NCI-H345 treated with DMSO at 0.1 percent for 48 hours (cell line): ENCODE measurements around the gene RIMS4.

Experiments
- DNase-seq: peaks from one replicate; lab custom pipeline; 2025; ENCODE audit not compliant: unreplicated experiment; lab: John Stamatoyannopoulos, UW

Gene RIMS4

DNA sequence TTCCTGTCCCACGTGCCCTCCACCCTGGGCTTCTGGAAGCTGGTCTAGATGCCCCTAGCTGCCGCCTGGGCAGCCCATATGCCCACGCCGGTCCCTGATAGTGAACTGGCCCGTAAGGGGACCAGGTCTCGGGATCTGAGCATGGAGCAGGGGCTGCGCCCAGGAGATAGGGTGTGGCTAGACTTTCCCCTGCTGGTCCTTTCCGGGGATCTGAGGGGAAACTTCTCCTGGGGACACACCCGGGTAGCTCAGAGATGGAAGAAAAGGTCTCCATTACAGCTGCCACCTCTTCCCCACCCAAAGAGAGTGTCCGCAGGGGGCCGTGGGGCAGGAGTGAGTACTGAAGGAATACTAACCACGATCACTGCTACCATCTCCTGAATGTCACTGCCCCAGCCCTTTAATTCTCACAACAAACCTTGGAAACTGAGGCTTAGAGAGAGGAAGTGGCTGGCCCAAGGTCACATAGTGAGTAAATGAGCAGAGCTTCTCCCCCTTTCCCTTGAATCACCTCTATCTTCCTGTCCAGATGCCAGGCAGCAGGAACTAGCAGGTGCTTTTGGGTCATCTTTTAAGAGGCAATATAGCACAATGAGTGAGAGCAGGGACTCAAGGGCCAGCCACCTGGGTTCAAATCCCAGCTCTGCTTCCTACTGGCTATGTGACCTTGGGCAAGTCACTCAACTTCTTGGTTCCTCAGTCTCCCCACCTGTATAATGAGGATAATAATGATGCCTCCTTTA, 107.0 kb downstream of the RIMS4 start:
- no peak for DNase-seq

DNA sequence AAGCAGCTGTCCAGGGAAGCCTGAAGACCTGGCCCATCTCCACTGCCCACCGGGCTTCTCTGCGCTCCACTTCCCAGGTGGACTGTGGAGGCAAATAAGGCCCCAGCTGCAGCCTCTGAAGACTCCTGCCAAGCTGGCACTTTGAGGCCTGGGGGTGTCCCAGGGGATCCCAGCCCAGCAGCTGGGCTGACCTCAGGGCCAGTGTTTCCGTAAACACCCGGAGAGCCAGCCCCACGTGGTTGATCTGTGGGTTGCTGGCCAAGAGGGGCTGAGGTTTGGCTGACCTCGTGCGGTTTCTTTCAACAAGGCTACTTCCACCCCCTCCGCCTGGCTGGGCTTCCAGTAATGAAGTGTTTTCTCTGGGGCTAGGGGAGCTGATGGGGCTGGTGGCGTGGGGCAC, 107.6 kb downstream of the RIMS4 start:
- DNase-seq, result no peak

DNA sequence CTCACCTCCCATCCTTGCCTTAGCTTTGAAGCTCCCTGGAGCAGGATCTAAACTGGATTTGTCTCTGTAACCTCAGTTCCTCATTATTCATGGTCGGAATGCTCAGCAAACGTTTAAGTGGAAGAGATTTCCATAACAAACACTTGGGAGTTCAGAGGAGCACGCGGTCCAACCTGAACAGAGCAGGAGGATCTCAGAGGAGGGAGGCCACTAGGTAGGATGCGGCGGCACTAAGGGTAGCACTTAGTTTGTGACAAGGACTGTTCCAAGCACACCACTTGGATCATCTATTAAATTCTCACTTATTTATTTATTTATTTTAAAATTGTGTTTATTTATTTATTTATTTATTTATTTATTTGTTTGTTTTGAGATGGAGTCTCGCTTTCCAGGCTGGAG, 108.5 kb downstream of the RIMS4 start:
- DNase-seq, result no peak
